Mesenteric fat pad (tissue), 1 donor: ENCODE data around the gene TCF25. TPM values are rescaled to one million over a fixed set of nuclear protein-coding genes. Genes with fewer than 3 reads are reported as not detected.

ENCODE experiments used
- DNase-seq: peaks from one replicate; pipeline ENCODE4 v3.0.0-alpha.2; 2020; ENCODE audit warnings: low spot score
- total RNA-seq: library from RNA; stranded (reverse); fragmentation: NEBNext Ultra II Directional; extraction: Animal tissue kit (Norgen Biotek cat#: 25700); gene quantifications from one replicate; pipeline ENCODE4 v1.2.1, GENCODE V29; 2021
- donor health status: DM: yes; HTN: yes; CAD: no.

The TCF25 gene
- total RNA-seq, 1 donor from 2014 or later, result 156 TPM

GRCh38 chr16:89936034-89936433, 62.6 kb downstream of the TCF25 start:
- no peak for DNase-seq

DNA sequence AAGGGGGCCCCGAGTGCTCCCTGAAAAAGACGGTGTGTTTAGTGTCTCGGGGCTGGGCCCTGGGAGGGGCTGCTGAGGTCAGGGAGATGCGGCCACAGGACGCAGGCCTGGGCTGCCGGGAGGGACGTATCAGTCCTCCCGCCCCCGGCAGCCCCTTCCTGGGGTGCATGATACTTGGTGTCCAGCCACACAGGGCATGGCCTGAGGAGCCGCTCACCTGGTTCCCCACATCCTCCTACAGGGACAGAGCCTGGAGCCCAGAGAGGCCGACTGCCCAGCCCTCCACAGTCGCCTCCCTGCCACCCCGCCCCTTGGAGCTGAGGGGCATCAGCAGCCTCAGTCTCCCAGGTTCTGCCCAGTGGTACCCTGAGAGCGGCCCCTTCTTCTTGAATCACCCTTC, 63.1 kb downstream of the TCF25 start:
- DNase-seq, result no peak

DNA sequence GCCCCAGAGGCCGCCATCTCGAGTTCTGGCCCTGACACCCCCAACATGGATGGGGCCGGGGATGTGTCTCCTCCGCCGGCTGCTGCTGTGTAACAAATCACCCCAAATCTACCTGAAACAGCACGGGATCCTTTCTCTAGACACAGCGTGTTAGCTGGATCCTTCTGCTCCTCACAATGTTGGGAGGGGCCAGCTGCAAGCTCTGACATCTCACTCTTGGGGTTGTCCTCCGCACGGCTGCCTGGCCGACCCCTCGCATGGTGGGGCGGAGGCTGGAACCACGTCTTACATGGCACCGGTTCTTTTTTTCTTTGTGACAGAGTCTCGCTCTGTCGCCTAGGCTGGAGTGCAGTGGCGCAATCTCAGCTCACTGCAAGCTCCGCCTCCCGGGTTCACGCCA, 63.6 kb downstream of the TCF25 start:
- no peak for DNase-seq

- no peak for DNase-seq
Observed at GRCh38 chr16:89938175-89938885, 64.9 kb downstream of the TCF25 start.

DNA sequence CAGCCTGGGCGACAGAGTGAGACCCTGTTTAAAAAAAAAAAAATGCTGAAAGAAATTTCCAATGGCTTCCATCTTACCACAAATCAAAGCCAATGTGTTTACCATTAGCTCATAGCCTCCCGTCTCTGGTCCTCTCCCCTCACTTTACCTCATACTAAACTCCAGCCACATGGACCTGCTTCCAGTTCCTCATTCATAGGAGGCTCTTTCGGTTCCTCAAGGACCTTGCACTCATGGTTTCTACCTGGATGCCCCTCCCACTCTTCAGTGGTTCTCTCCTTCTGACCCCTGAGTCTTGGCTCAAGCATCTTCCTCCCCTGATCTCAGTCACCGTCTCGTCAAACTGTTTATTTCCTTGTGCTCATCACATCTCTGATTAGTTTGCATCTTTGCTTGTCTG, 71.4 kb downstream of the TCF25 start:
- no peak for DNase-seq

DNA sequence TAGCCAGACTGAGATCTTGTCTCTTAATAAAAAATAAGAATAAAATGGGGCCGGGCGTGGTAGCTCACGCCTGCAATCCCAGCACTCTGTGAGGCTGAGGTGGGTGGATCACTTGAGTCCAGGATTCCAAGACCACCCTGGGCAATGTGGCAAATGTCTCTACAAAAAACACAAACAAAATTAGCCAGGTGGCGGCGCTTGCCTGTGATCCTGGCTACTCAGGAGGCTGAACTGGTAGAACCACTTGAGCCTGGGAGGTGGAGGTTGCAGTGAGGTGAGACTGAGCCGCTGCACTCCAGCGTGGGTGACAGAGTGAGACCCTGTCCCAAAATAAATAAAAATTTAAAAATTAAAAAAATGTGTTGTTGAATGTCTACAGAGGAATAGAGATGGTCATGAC, 72.3 kb downstream of the TCF25 start:
- DNase-seq, result no peak

- DNase-seq, result no peak
Observed at GRCh38 chr16:89946515-89946914, 73.1 kb downstream of the TCF25 start.

DNA sequence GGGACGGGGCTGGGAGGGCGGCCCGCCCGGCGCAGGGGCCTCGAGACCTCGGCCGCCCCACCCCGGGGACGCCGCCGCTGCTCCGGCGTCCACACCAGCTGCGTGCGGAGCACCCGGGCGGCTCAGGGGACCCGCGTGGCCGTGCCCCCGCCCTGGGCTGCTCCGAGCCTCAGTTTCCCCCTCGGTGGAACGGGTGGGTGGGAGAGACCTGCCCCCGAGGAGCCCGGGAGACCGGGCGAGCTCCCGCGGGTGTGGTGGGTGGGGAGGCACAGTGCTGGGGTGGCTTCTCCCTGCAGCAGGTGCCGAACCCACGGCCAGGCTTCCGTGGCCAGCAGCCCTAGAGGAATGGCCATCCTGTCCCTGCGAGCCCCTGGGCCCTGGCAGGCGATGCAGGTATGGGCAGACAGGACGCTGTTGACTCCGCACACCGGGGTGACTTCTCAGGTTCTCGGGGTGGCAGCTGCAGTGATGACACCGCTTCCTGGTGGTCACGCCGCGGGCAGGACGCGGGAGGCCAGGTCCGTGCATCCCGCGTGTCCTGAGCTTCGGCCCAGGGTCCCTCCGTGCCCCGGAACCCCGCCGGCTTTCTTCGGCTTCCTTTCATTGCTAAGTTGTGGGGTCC, 75.8 kb downstream of the TCF25 start:
- DNase-seq, result no peak

- no peak for DNase-seq
Observed at GRCh38 chr16:89949756-89950155, 76.4 kb downstream of the TCF25 start.

- DNase-seq, result no peak
Observed at GRCh38 chr16:89951509-89951908, 78.1 kb downstream of the TCF25 start.

- DNase-seq, result no peak
Observed at GRCh38 chr16:89952049-89952448, 78.7 kb downstream of the TCF25 start.

GRCh38 chr16:89952551-89952950, 79.2 kb downstream of the TCF25 start:
- DNase-seq, result no peak

- DNase-seq, result no peak
Observed at GRCh38 chr16:89953671-89954406, 80.4 kb downstream of the TCF25 start.

DNA sequence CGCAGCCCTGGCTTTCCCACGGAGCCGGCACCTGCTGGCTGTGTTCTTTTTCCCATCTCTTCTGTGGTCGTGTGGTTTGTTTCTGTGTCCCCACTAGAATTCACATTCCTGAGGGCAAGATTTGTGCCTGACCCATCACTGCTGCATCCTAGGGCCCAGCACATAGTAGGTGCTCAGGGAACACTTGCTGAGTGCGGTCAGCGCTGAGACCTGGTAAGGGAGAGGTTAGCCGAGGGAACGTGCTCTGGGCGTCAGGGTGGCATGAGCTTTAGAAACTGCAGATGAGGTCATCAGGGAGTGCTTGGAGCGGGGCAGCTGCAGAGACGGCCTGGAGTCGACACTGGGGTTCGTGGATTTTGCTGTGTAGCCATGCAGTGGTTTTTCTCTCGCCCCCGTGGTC, 81.1 kb downstream of the TCF25 start:
- no peak for DNase-seq

DNA sequence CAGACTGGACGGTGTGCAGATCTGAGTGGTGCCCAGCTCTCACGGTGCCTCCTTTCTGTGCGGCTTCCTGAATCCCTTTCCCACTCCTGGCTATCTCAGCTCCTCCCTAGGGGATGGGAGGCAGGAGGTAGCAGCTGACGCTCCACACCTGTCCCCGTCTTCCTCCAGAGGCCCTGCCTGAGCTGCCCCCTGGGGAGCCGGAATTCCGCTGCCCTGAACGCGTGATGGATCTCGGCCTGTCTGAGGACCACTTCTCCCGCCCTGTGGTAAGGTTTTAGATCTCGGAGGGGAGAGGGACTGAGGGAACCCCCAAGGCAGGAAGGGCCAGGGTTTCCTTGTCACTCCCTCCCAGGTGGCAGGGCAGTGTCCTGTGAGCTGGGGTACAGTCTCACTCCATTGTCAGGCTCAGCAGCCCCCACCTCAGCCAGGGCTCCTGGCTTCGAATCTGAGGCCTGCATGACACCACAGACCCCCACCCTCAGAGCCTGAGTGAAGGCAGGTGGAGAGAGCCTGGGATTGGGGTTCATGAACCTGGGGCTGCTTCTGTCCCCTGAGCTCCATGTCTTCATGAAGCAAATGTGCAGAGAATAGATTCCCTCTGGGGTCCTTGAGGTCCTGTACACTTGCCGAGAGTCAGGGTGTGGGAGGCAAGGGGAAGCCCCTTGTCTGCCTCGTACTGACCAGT, 81.8 kb downstream of the TCF25 start:
- DNase-seq, result no peak

GRCh38 chr16:89956505-89957215, 83.3 kb downstream of the TCF25 start:
- no peak for DNase-seq

DNA sequence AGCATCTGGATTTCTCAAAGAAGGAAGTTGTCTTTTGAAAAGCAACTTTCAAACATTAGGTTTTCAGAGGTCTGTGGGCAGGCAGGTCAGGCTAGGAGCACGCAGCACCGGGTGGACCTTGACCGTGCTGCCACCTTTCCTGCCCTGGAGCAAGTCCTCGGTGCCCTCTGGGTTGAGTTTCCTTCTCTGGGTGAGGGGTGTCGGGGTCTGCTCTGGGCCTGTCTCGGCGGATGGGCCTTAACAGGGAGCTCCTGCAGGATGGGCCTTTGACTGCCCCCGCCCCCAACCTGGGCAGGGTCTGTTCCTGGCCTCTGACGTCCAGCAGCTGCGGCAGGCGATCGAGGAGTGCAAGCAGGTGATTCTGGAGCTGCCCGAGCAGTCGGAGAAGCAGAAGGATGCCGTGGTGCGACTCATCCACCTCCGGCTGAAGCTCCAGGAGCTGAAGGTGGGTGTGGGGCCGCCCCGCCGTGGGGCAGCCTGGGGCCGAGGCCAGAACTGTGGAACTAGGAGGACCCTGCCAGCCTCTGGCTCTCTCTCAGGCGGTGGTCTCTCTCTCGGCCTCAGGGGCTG, 83.9 kb downstream of the TCF25 start:
- no peak for DNase-seq

DNA sequence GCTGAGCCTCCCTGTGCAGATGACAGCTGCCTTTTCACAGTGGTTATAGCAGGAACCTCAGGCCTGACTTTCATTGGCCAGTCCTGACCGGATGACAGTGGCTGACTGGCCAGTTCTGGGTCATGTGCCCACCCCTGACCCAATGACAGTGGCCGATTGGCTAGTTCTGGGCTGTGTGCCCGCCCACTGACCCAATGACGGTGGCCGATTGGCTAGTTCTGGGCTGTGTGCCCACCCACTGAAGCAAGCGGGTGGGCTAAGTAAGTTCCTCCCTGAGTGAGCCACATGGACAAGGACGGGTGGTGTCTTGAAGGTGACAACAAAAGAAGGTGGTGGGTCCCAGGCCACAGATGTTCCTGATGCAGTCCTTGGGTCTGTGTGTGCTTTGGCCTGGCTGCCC, 84.7 kb downstream of the TCF25 start:
- no peak for DNase-seq

- no peak for DNase-seq
Observed at GRCh38 chr16:89958596-89958995, 85.2 kb downstream of the TCF25 start.

DNA sequence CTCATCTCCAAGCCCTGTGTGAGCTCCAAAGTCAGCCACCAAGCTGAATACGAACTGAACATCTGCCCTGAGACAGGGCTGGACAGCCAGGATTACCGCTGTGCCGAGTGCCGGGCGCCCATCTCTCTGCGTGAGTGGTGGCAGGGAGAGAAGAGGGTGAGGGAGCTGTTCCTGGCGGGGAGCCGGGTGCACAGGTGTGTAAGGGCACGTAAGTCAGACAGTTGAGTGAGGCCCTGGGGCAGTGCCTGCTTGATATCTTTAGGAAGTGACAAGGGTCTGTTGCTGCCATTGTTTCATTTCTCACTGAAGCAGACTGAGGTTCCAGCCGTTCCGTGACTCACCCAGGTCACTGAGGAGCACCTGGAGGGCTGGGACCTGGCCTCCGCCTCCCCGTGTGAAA, 87.6 kb downstream of the TCF25 start:
- no peak for DNase-seq
